Fibroblast of villous mesenchyme (primary cell): Measurements from ENCODE around the gene ARMC6. TPM values are rescaled to one million over a fixed set of nuclear protein-coding genes. Genes with fewer than 3 reads are reported as not detected.
A peak's percentile ranks its signal among the peaks of the same experiment; 100 is the strongest.

Source experiments
- DNase-seq: peaks from one replicate; pipeline ENCODE4 v3.0.0-alpha.2; 2010; ENCODE audit warnings: low read depth
- H3K4me3 ChIP-seq: 2 replicates; pipeline ENCODE4 v1.5.1; 2011; ENCODE audit warnings: low read depth, mild to moderate bottlenecking, low read length
- total RNA-seq: library from RNA; depleted of rRNA; stranded (reverse); fragments of >200 nt; gene quantifications from 2 replicates; pipeline ENCODE4 v1.2.3, GENCODE V29; 2012
- TF ChIP-seq, protein P1 (sequence below): IDR thresholded peaks from 2 replicates; pipeline ENCODE4 v1.5.1; 2012; ENCODE audit warnings: low read depth, mild to moderate bottlenecking, low read length; ENCODE audit not compliant: insufficient read depth

ARMC6 gene
- total RNA-seq, 1 donor: 37.1 TPM

DNA sequence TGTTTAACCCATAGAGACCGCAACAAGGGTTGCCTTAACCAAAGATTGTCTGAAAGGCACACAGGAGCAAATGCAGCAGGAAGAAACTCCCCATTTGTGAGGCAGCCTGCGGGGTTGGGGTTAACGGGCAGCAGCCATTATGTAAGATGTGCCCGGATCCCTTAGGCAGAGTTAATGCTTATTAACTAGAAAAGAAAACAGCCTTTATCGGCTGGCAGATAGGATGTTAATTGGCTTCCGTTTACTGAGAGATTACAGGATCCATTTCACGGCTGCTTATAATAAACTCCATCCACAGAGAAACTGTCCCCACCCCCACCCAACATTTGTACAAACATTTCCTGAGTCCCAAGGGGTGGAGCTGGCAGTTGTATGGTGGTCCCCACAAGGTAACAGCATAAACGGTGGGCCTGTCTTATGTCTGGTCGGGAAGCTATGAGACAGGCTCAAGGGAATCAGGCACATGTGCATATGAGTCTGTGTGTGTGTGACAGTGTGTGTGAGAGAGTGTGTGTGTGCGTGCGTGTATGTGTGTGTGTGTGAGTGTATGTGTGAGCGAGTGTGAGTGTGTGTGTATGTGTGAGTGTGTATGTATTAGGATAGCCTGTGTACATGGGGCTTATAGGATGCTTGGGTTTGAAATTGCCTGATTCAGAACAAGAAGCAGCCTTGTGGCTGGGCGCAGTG lies 40.9 kb downstream of the ARMC6 start:
- DNase-seq: no peak
- TF ChIP-seq, protein P1, sequence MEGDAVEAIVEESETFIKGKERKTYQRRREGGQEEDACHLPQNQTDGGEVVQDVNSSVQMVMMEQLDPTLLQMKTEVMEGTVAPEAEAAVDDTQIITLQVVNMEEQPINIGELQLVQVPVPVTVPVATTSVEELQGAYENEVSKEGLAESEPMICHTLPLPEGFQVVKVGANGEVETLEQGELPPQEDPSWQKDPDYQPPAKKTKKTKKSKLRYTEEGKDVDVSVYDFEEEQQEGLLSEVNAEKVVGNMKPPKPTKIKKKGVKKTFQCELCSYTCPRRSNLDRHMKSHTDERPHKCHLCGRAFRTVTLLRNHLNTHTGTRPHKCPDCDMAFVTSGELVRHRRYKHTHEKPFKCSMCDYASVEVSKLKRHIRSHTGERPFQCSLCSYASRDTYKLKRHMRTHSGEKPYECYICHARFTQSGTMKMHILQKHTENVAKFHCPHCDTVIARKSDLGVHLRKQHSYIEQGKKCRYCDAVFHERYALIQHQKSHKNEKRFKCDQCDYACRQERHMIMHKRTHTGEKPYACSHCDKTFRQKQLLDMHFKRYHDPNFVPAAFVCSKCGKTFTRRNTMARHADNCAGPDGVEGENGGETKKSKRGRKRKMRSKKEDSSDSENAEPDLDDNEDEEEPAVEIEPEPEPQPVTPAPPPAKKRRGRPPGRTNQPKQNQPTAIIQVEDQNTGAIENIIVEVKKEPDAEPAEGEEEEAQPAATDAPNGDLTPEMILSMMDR: no peak
- H3K4me3 ChIP-seq: no peak overlapping the region

DNA sequence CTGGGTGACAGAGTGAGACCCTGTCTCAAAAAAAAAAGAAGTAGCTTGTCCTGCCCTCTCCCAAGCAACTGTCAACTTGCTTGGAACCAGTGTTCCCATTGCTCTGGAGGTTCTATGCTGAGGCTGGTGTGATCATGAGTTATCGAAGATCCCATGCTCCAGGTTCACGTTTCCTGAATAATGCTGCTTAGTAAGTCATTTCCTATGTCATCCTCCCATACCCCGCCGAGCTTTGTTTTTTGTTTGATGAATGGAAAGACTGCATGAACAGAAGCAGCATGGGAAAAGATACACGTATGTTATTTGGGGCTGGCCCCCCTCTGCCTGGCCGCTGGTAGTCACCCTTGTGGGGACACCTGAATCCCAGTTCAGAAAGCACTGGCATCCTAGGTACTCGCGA lies 41.7 kb downstream of the ARMC6 start:
- no peak for DNase-seq
- TF ChIP-seq, protein P1: no peak
- H3K4me3 ChIP-seq: no peak overlapping the region

- no peak overlapping the region for H3K4me3 ChIP-seq
- TF ChIP-seq, protein P1: no peak
- no peak for DNase-seq
Measured at GRCh38 chr19:19076476-19076875, 43.1 kb downstream of the ARMC6 start.

DNA sequence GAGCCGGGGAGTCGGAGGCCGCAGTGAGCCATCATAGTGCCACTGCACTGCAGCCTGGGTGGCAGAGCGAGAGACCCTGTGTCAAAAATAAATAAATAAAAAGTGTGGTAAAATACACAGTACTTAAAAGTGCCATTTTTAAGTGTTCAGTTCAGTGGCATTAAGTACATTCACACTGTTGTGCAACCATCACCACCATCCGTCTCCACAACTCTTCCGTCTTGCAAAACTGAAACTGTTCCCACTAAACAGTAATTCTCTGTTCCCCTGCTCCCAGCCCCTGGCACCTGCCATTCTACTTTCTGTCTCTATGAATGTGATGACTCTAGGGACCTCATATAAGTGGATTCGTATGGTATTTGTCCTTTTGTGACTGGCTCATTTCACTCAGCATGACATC lies 43.7 kb downstream of the ARMC6 start:
- no peak overlapping the region for H3K4me3 ChIP-seq
- DNase-seq: no peak
- TF ChIP-seq, protein P1: no peak

DNA sequence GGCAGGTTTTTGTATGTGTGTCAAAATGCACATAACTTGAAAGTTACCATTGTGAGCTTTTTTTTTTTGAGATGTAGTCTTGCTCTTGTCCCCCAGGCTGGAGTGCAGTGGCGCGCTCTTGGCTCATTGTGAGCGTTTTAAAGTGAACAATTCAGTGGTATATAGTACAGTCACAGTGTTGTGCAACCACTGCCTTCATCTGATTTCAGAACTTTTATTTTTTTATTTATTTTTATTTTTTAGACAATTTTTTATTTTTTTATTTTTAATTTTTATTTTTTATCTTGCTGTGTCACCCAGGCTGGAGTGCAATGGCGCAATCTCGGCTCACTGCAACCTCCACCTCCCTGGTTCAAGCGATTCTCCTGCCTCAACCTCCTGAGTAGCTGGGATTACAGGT lies 45.4 kb downstream of the ARMC6 start:
- no peak for DNase-seq
- no peak overlapping the region for H3K4me3 ChIP-seq
- TF ChIP-seq, protein P1: no peak

GRCh38 chr19:19079571-19079970 lies 46.2 kb downstream of the ARMC6 start:
- no peak overlapping the region for H3K4me3 ChIP-seq
- TF ChIP-seq, protein P1: no peak
- DNase-seq: no peak

- peak; percentile 50 for DNase-seq
- no peak overlapping the region for H3K4me3 ChIP-seq
- TF ChIP-seq, protein P1: no peak
Measured at GRCh38 chr19:19081642-19082151, 48.3 kb downstream of the ARMC6 start.
